ENCODE data around the gene OR10S1.
"Not testable (repeated sequence)": the region's sequence is repeated elsewhere in the genome, so short reads cannot be mapped to it uniquely, and the experiment has no call there.

- not testable (repeated sequence) for TF ChIP-seq CTCF, POLR2A (IDR thresholded peaks at IDR 0.05)
These were observed 38.3 kb upstream of the OR10S1 start for GRCh38 chr11:124015837-124016236.

Data from heart left ventricle (tissue), 13 donors.